Endothelial cell of umbilical vein (primary cell): ENCODE measurements around the gene GOLGA1. TPM values are rescaled to one million over a fixed set of nuclear protein-coding genes. Genes with fewer than 3 reads are reported as not detected.

Experiments
- BruUV-seq: library from RNA; stranded (reverse); fragments of 400-500 nt; replicated peaks from 2 replicates; lab custom pipeline; 2021; lab: Mats Ljungman, UMichigan
- CTCF ChIA-PET: fragments of 300-600, 350-600 bp; sonication (Branson Sonifier 250); formaldehyde crosslinking; loops from one replicate; lab custom pipeline; 2021; ENCODE audit warnings: antibody characterized with exemption, inconsistent platforms; lab: Charles Lee
- POLR2A ChIA-PET: fragments of 300-600, 350-600 bp; sonication (Branson Sonifier 250); formaldehyde crosslinking; loops from one replicate; lab custom pipeline; 2021; ENCODE audit warnings: antibody characterized with exemption, inconsistent platforms; lab: Charles Lee
- DNase-seq: peaks from one replicate; pipeline ENCODE4 v3.0.0-alpha.2; 2011; ENCODE audit warnings: low read depth, low spot score
- FAIRE-seq: peaks from 2 replicates; lab custom pipeline; 2011; peaks lifted over from hg19 to GRCh38; lab: Jason Lieb, UNC
- H2AFZ ChIP-seq: 2 replicates; pipeline ENCODE4 v1.6.0; 2012; ENCODE audit warnings: low read depth, low read length, control low read depth, inconsistent platforms
- H3K27ac ChIP-seq: 2 replicates; pipeline ENCODE4 v1.5.1; 2011; ENCODE audit warnings: low read depth, mild to moderate bottlenecking, control low read depth, low read length, moderate library complexity; ENCODE audit not compliant: insufficient read depth
- H3K27me3 ChIP-seq, 2 experiments: 2 replicates each; pipeline versions ENCODE4 v1.6.0 to v1.6.1; 2011; ENCODE audit warnings: low read length in 2 of 2, mixed read lengths in 1 of 2; ENCODE audit not compliant: control insufficient read depth in 2 of 2, insufficient read depth in 2 of 2
- H3K36me3 ChIP-seq, 2 experiments: 2 replicates in 1 of 2; 3 replicates in 1 of 2; pipeline ENCODE4 v1.5.1; 2011; ENCODE audit warnings: low read length in 2 of 2, mild to moderate bottlenecking in 1 of 2, moderate library complexity in 1 of 2; ENCODE audit not compliant: control insufficient read depth in 2 of 2, insufficient read depth in 2 of 2; ENCODE audit errors: extremely low read depth in 1 of 2
- H3K4me1 ChIP-seq: 3 replicates; pipeline ENCODE4 v1.5.1; 2011; ENCODE audit warnings: mild to moderate bottlenecking, low read length; ENCODE audit not compliant: control insufficient read depth, insufficient read depth; ENCODE audit errors: extremely low read depth
- H3K4me2 ChIP-seq: 2 replicates; pipeline ENCODE4 v1.6.1; 2011; ENCODE audit warnings: low read length, control low read depth, mixed read lengths; ENCODE audit not compliant: insufficient read depth
- H3K4me3 ChIP-seq, 3 experiments: fragments of 200-600 bp in 1 of 3; sonication (generic), shearing (Covaris generic) in 1 of 3; replicated peaks in 1 of 3; 2 replicates each; pipeline ENCODE4 v1.5.1; 2011 to 2016; ENCODE audit warnings: control low read depth in 3 of 3, low read length in 3 of 3, mild to moderate bottlenecking in 2 of 3, inconsistent platforms in 1 of 3, low read depth in 1 of 3, moderate library complexity in 1 of 3; ENCODE audit not compliant: insufficient read depth in 1 of 3
- H3K79me2 ChIP-seq: 2 replicates; pipeline ENCODE4 v1.6.0; 2012; ENCODE audit warnings: low read length, inconsistent platforms; ENCODE audit not compliant: control insufficient read depth, insufficient read depth
- H3K9ac ChIP-seq: replicated peaks from 2 replicates; pipeline ENCODE3; 2011; ENCODE audit warnings: low read length, control low read depth; ENCODE audit not compliant: insufficient read depth; ENCODE audit errors: extremely low read depth
- H3K9me1 ChIP-seq: replicated peaks from 3 replicates; pipeline ENCODE4 v1.6.0; 2011; ENCODE audit warnings: mild to moderate bottlenecking, low read length; ENCODE audit not compliant: control insufficient read depth, insufficient read depth; ENCODE audit errors: extremely low read depth
- H3K9me3 ChIP-seq: replicated peaks from 2 replicates; pipeline ENCODE4 v1.5.1; 2012; ENCODE audit warnings: low read length, inconsistent platforms; ENCODE audit not compliant: control insufficient read depth, insufficient read depth
- H4K20me1 ChIP-seq: replicated peaks from 2 replicates; pipeline ENCODE3; 2011; ENCODE audit warnings: mild to moderate bottlenecking, low read length; ENCODE audit not compliant: control insufficient read depth, insufficient read depth; ENCODE audit errors: extremely low read depth
- EZH2 ChIP-seq: IDR thresholded peaks from 2 replicates; pipeline ENCODE4 v1.6.1; 2012; ENCODE audit warnings: borderline replicate concordance, low read depth, mild to moderate bottlenecking, moderate library complexity, low read length, inconsistent platforms; ENCODE audit not compliant: severe bottlenecking
- FOS ChIP-seq: IDR thresholded peaks from 2 replicates; pipeline ENCODE4 v1.6.1; 2011; ENCODE audit warnings: mild to moderate bottlenecking, low read length, moderate library complexity, borderline replicate concordance; ENCODE audit not compliant: insufficient read depth
- GATA2 ChIP-seq: IDR thresholded peaks from 2 replicates; pipeline ENCODE4 v1.7.0; 2011; ENCODE audit warnings: low read depth, mild to moderate bottlenecking, moderate library complexity, mixed read lengths, low read length; ENCODE audit not compliant: insufficient read length, insufficient read depth
- JUN ChIP-seq: IDR thresholded peaks from 2 replicates; pipeline ENCODE4 v1.6.1; 2011; ENCODE audit warnings: borderline replicate concordance, low read depth; ENCODE audit not compliant: insufficient read length, insufficient read depth
- MYC ChIP-seq: IDR thresholded peaks from one replicate; pipeline ENCODE4 v1.6.1; 2011; ENCODE audit warnings: mild to moderate bottlenecking, low read depth, low read length
- POLR2A ChIP-seq: IDR thresholded peaks from 2 replicates; pipeline ENCODE4 v1.6.1; 2012; ENCODE audit warnings: low read depth, mild to moderate bottlenecking, control low read depth, low read length
- POLR2AphosphoS5 ChIP-seq: IDR thresholded peaks from 2 replicates; pipeline ENCODE4 v1.6.1; 2012; ENCODE audit warnings: low read depth, mild to moderate bottlenecking, control low read depth, low read length, moderate library complexity; ENCODE audit not compliant: insufficient read depth
- dilution Hi-C: fragments of 300-500 bp; cut with MboI; formaldehyde crosslinking; loops from one replicate; pipeline ENCODE4 v1.15.0; 2019; ENCODE audit warnings: low sequenced_read_pairs; ENCODE audit not compliant: extremely low pct_ligation_motif_present
- intact Hi-C: fragments of 100-400 bp; cut with micrococcal nuclease; formaldehyde crosslinking; loops from one replicate; pipeline ENCODE4 v1.10.0; 2022
- polyA plus RNA-seq, 4 experiments: library from polyadenylated mRNA; depleted of rRNA in 3 of 4; stranded (reverse) in 3 of 4; unstranded in 1 of 4; fragments of >200 nt; gene quantifications; 2 replicates each; pipeline versions ENCODE4 v1.2.1 to v1.2.3, GENCODE V29; 2011 to 2012; ENCODE audit warnings: missing spikeins in 1 of 4
- total RNA-seq: library from RNA; stranded (reverse); gene quantifications from 2 replicates; pipeline ENCODE4 v1.2.3, GENCODE V29; 2021
- TF ChIP-seq, protein P1 (sequence below): IDR thresholded peaks from 2 replicates; pipeline ENCODE4 v1.6.1; 2011; ENCODE audit not compliant: insufficient read depth, insufficient read length
- TF ChIP-seq, protein P2 (sequence below), 2 donors: IDR thresholded peaks; 1 replicate in 1 of 2; 2 replicates in 1 of 2; pipeline ENCODE4 v1.5.1; 2011; ENCODE audit warnings: low read length in 2 of 2, mild to moderate bottlenecking in 2 of 2, moderate library complexity in 2 of 2, control low read depth in 1 of 2, inconsistent platforms in 1 of 2, low read depth in 1 of 2; ENCODE audit not compliant: insufficient read depth in 1 of 2; ENCODE audit errors: extremely low read depth in 1 of 2

Gene GOLGA1
- total and polyA plus RNA-seq, 2 donors (not counting 3 experiments of a cell fraction or from before 2014, with no cell fraction given): 13.1 to 19.9 TPM

DNA sequence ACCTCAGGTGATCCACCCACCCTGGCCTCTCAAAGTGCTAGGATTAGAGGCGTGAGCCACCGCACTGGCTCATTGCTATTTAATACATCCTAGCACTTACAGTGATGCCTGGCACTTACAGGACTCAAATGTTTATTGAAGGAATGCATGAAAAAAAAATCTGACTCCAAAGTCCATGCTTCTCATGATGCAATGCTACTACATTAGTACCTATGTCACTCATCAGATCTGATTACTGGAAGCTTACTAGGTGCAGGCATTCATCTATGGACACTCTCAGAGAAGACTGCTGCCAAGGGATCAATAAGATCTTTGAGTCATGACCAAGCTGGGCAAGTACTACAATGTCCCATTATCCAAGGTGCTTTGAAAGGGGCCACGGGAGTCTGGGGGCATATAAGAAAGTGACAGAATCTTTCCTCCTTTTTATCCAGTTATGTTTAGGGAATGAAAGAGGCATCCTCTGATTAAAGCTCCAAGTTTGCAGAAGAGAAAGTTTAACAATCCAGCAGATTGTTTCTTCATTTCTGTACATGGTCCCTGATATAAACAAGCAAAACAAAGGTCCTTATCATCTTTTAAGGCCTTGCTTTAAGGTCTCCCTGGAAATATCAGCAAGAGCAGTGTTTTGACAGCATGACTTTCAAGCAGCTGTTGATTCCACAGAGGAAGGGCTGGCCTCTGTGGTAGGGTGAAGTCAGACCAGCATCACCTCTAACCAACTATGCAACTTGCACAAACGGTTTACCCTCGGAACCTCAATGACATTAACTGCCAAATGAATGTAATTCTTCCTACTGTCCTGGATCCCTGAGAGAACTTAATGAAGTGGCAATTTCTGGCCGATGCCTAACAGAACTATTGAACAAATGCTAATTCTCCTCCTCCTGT is 43.1 kb downstream of the GOLGA1 start:
- no peaks in the 10 kb centered on the region for H3K9me3 ChIP-seq
- no peak overlapping the region for H3K9ac ChIP-seq
- no peaks in the 10 kb centered on the region for H3K79me2 ChIP-seq
- TF ChIP-seq EZH2: no peak
- TF ChIP-seq FOS: no peak
- no peak for TF ChIP-seq MYC
- TF ChIP-seq, protein P1, sequence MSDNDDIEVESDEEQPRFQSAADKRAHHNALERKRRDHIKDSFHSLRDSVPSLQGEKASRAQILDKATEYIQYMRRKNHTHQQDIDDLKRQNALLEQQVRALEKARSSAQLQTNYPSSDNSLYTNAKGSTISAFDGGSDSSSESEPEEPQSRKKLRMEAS: no peak
- TF ChIP-seq POLR2A: no peak
- no peak for TF ChIP-seq POLR2AphosphoS5
- TF ChIP-seq, protein P2, sequence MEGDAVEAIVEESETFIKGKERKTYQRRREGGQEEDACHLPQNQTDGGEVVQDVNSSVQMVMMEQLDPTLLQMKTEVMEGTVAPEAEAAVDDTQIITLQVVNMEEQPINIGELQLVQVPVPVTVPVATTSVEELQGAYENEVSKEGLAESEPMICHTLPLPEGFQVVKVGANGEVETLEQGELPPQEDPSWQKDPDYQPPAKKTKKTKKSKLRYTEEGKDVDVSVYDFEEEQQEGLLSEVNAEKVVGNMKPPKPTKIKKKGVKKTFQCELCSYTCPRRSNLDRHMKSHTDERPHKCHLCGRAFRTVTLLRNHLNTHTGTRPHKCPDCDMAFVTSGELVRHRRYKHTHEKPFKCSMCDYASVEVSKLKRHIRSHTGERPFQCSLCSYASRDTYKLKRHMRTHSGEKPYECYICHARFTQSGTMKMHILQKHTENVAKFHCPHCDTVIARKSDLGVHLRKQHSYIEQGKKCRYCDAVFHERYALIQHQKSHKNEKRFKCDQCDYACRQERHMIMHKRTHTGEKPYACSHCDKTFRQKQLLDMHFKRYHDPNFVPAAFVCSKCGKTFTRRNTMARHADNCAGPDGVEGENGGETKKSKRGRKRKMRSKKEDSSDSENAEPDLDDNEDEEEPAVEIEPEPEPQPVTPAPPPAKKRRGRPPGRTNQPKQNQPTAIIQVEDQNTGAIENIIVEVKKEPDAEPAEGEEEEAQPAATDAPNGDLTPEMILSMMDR (IDR thresholded peaks at IDR 0.05; ENCODE audit: extremely low read depth in 1 of 2, insufficient read depth in 1 of 2, low read depth in 1 of 2, low read length in 2 of 2): no peak
- no peak for TF ChIP-seq GATA2
- TF ChIP-seq JUN: no peak
- no peak overlapping the region for H2AFZ ChIP-seq
- ChIA-PET CTCF (no interaction called here), POLR2A (no interaction called here)
- dilution Hi-C loops: no loop called here
- no peak overlapping the region for H3K27ac ChIP-seq
- H4K20me1 ChIP-seq: no peaks in the 10 kb centered on the region
- H3K36me3 ChIP-seq: peaks cover 0 to 12% of the 10 kb centered on the region in 2 experiments
- no peak overlapping the region for H3K4me3 ChIP-seq
- no TSS peak for BruUV-seq
- no peaks in the 10 kb centered on the region for H3K9me1 ChIP-seq
- intact Hi-C loops: no loop called here
- DNase-seq: no peak
- H3K4me2 ChIP-seq: no peak overlapping the region
- H3K27me3 ChIP-seq: no peaks in the 10 kb centered on the region
- H3K4me1 ChIP-seq: peaks cover 8% of the 10 kb centered on the region
- no peak for FAIRE-seq
